BLaER1 treated with 17β-estradiol and CSF1 and Interleukin-3, amounts not matched to agents 10 nM and 100 nM (cell line): ENCODE results near the gene ISG15.

Experiments used
- H3K27ac ChIP-seq, 11 experiments: shearing (Covaris generic); formaldehyde crosslinking; 2 replicates each; pipeline ENCODE4 v1.8.1; 2022
- H3K27me3 ChIP-seq, 11 experiments: shearing (Covaris generic); formaldehyde crosslinking; 2 replicates each; pipeline ENCODE4 v1.8.1; 2022
- H3K36me3 ChIP-seq, 11 experiments: shearing (Covaris generic); formaldehyde crosslinking; 2 replicates each; pipeline ENCODE4 v1.8.1; 2022
- H3K4me1 ChIP-seq, 10 experiments: shearing (Covaris generic); formaldehyde crosslinking; 2 replicates each; pipeline ENCODE4 v1.8.1; 2022
- H3K4me2 ChIP-seq, 11 experiments: shearing (Covaris generic); formaldehyde crosslinking; 2 replicates each; pipeline ENCODE4 v1.8.1; 2022
- H3K4me3 ChIP-seq, 10 experiments: shearing (Covaris generic); formaldehyde crosslinking; 2 replicates each; pipeline ENCODE4 v1.8.1; 2022
- H3K9ac ChIP-seq, 11 experiments: shearing (Covaris generic); formaldehyde crosslinking; 2 replicates each; pipeline ENCODE4 v1.8.1; 2022
- H3K9me3 ChIP-seq, 11 experiments: shearing (Covaris generic); formaldehyde crosslinking; replicated peaks in 1 of 11; 2 replicates each; pipeline ENCODE4 v1.8.1; 2022
- H4K20me1 ChIP-seq, 11 experiments: shearing (Covaris generic); formaldehyde crosslinking; 2 replicates each; pipeline ENCODE4 v1.8.1; 2022
- Cebpa-rat ChIP-seq, 11 experiments: shearing (Covaris generic); IDR thresholded peaks; 2 replicates each; pipeline ENCODE4 v1.8.1; 2022

The ISG15 gene

DNA sequence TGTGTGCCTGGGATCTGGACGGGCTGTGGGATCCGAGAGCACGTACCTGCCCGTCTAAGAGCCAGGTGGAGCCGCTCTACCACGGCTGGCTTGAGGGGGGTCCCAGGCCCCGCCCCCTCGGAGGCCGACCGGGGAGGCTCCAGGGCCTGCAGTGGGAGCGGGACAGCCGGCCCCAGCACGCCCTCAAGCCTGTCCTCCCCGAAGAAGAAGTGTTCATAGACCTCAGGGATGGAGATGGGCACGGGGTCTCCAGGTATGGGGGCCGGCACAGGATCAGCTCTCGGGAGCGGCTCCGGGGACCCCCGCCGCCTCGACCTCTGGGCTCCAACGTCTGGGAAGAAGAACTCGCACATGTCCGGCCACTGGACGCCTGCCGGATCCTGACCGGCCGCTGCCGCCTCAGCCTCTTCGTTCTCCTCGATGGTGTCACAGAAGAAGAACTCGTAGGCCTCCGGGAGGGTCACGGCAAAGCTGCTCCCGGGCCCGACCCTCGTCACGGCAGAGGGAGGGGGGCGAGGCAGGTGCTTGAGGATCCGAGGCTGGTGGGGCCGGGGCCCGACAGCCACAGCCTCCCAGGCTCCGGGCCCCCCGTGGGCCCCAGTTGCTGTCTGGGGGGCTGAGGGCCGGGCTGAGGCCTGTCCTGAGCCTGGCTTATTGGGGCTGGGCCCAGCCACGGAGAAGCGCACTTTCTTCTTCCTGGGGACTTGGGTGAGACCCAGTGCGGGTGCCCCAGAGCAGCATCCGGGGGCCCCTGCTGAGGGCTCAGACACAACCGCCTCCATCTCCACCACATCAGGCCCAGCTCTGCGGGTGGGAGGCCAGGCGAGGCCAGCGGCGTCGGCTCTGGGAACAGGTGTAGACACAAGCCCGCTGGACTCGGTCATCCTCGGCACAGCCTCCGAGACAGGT lies 34.2 kb upstream of the ISG15 start:
- Histone ChIP-seq H3K9ac (no peak overlapping the region), H3K4me1 (peaks cover 4 to 25% (median 22%) of the 10 kb centered on the region in 10 experiments; a peak in 18 of 20 replicates), H3K27ac (no peak overlapping the region), H4K20me1 (peaks cover 0 to 33% (median 4%) of the 10 kb centered on the region in 11 experiments; a peak in 9 of 22 replicates), H3K27me3 (peaks cover 16 to 57% (median 29%) of the 10 kb centered on the region in 11 experiments; a peak in 19 of 22 replicates), H3K4me3 (no peak overlapping the region), H3K4me2 (no peak overlapping the region), H3K9me3 (0 out of 22 replicates have a peak, but pooled peaks cover 0 to 4% (median 0%) of the 10 kb centered on the region in 11 experiments), H3K36me3 (no peaks in the 10 kb centered on the region)
- no peak for TF ChIP-seq Cebpa-rat (IDR thresholded peaks at IDR 0.05)

DNA sequence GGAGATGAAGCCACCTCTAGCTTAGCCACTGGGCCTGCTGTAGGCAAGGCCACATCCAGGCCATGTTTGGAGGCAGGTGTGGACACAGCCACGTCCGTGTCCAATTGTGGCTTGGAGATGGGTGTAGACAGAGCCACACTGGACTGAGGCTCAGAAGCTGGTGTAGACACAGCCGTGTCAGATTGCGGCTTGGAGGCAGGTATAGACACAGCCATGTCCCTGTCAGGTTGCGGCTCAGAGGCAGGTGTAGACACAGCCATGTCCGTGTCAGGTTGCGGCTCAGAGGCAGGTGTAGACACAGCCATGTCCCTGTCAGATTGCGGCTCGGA lies 33.6 kb upstream of the ISG15 start:
- Histone ChIP-seq H3K9ac (no peak overlapping the region), H3K9me3 (0 out of 22 replicates have a peak, but pooled peaks cover 0 to 4% (median 0%) of the 10 kb centered on the region in 11 experiments), H3K4me2 (no peak overlapping the region), H3K4me1 (peaks cover 4 to 25% (median 22%) of the 10 kb centered on the region in 10 experiments; a peak in 18 of 20 replicates), H3K27me3 (peaks cover 15 to 56% (median 29%) of the 10 kb centered on the region in 11 experiments), H3K27ac (no peak overlapping the region), H3K36me3 (no peaks in the 10 kb centered on the region), H4K20me1 (peaks cover 0 to 33% (median 4%) of the 10 kb centered on the region in 11 experiments; a peak in 9 of 22 replicates), H3K4me3 (no peak overlapping the region)
- no peak for TF ChIP-seq Cebpa-rat (IDR thresholded peaks at IDR 0.05)

DNA sequence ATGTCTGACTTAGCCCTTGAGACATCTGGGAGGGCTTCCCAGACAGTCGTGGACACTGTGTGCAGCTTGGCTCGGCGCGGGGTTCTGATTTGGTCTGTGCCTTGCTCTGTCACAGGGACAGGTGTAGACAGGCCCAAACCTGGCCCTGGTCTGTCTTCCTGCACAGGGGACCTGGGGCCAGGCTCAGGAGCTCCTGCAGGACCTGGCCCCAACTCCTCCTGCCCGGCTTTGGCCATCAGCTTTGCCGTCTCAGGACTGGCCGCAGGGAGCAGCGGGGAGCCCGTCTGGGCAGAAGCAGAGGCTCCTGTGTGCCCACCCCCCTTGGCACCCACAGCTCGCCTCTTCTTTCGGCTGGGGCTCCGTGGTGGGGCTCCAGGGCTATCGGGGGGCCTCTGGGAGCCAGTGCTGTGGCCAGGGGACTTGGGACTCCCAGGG lies 33.1 kb upstream of the ISG15 start:
- 0 out of 22 replicates have a peak, but pooled peaks cover 0 to 4% (median 0%) of the 10 kb centered on the region in 11 experiments for H3K9me3 ChIP-seq
- H3K4me2 ChIP-seq: no peak overlapping the region
- no peak overlapping the region for H3K4me3 ChIP-seq
- no peak overlapping the region for H3K9ac ChIP-seq
- H3K36me3 ChIP-seq: no peaks in the 10 kb centered on the region
- H3K27ac ChIP-seq: no peak overlapping the region
- H3K4me1 ChIP-seq: peaks cover 4 to 25% (median 22%) of the 10 kb centered on the region in 10 experiments; a peak in 18 of 20 replicates
- no peak for TF ChIP-seq Cebpa-rat (IDR thresholded peaks at IDR 0.05)
- peaks cover 0 to 31% (median 4%) of the 10 kb centered on the region in 11 experiments; a peak in 9 of 22 replicates for H4K20me1 ChIP-seq
- peaks cover 14 to 56% (median 29%) of the 10 kb centered on the region in 11 experiments for H3K27me3 ChIP-seq

DNA sequence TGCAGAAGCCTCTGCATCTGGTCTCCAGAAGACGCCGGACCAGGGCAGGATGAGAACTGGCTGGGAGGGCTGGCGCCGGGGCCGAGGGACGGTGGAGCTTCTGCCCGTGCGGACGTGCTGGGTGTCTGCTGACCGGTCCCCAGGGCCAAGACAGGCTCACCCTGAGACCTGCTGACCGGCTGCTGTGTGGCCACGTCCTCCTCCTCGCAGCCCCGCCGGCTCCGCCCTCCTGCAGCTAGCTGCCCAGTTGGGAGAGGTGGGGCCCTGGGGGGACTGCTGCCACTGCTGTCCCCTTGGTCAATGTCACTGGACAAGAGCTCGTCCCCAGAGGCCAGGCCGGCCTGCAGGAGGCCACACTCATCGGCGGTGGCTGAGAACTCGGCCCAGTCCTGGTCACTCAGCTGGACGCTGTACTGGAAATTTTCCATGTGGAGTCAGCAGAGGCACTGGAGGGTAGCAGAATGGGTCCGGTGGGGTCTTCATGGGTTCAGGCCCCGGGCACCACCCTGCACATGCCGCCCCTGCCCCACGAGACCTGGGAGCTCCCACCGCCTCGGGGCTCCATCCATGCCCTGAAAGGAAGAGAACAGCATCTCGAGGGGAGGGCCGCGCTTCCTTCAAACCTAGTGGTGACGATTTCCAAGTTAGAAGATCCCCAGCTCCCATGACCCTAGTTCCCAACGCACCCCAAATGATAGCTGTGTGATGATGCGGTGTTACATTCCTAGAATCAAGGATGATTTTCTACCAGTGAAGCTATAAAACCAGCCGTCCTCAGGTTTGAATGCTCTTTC lies 32.5 kb upstream of the ISG15 start:
- peaks cover 14 to 56% (median 29%) of the 10 kb centered on the region in 11 experiments for H3K27me3 ChIP-seq
- no peak overlapping the region for H3K4me2 ChIP-seq
- 0 out of 22 replicates have a peak, but pooled peaks cover 0 to 4% (median 0%) of the 10 kb centered on the region in 11 experiments for H3K9me3 ChIP-seq
- H4K20me1 ChIP-seq: peaks cover 0 to 25% (median 0%) of the 10 kb centered on the region in 11 experiments; a peak in 7 of 22 replicates
- peaks cover 4 to 20% (median 17%) of the 10 kb centered on the region in 10 experiments; a peak in 18 of 20 replicates for H3K4me1 ChIP-seq
- no peaks in the 10 kb centered on the region for H3K36me3 ChIP-seq
- H3K4me3 ChIP-seq: no peak overlapping the region
- TF ChIP-seq Cebpa-rat (IDR thresholded peaks at IDR 0.05): no peak
- no peak overlapping the region for H3K27ac ChIP-seq
- no peak overlapping the region for H3K9ac ChIP-seq

DNA sequence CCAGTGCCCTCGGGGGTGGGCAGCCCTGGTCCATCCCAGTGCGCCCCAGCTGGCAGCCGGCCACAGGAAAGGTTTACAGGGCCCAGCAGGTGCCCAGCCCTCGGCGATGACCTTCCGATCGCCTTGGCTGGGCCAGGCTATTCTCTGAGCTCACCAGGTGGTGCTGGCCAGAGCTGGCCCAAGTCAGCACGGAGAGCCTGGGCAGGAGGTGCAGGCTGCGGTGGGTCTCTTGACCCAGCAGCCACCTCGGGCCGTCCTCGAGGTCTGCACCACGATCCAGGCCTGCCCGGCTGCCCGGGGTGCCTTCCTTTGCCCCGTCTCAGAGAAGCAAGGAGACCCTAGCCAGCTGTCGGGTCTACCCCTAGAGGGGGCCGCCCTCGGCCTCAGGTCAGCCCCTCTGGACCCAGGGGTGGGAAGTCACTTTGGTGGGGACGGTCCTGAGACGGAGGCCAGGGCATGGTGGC lies 31.8 kb upstream of the ISG15 start:
- H3K9me3 ChIP-seq: 0 out of 22 replicates have a peak, but pooled peaks cover 0 to 4% (median 0%) of the 10 kb centered on the region in 11 experiments
- peak overlapping the region in 8 of 11 experiments; percentile 24 to 60 (median 51); a peak in 15 of 22 replicates for H3K4me2 ChIP-seq
- peaks cover 0 to 22% (median 0%) of the 10 kb centered on the region in 11 experiments; a peak in 4 of 22 replicates for H4K20me1 ChIP-seq
- TF ChIP-seq Cebpa-rat (IDR thresholded peaks at IDR 0.05): no peak
- no peaks in the 10 kb centered on the region for H3K36me3 ChIP-seq
- no peak overlapping the region for H3K4me3 ChIP-seq
- peaks cover 0 to 14% (median 11%) of the 10 kb centered on the region in 10 experiments; a peak in 12 of 20 replicates for H3K4me1 ChIP-seq
- peak overlapping the region in 1 of 11 experiments; percentile 35; a peak in 1 of 22 replicates for H3K9ac ChIP-seq
- peaks cover 17 to 60% (median 29%) of the 10 kb centered on the region in 11 experiments for H3K27me3 ChIP-seq
- no peak overlapping the region for H3K27ac ChIP-seq

DNA sequence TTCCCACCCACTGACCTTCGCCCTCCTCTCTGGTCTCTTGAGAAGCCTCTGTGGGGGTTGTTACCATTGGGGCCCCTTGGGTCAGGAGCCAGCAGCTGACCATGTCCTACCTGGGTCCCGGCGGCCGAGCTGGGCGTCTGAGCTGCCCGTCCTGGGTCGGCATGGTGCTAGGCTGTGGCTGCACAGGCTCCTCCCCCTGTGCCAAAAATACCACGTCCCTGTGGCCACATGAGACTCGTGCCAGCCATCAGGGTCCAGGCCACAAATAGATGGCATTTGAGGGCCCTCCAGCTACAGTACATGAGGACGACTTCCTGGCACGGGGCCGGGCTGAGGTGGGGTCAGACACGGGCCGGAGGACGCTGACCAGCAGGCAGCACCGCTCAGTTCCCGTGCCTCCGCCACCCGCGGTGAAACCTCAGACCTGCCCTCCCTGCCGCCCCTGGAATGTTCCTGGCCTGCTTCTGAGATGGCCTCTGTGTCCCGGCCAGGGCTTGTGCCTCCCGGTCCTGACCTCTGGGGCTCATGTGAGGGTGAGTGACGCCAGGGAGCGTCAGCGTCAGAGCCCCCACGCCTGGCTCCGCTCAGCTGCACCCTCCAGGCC lies 31.2 kb upstream of the ISG15 start, which contains the start of gene PERM1:
PERM1 (minus strand) TSS at position 139 of the 604 bp plus-strand sequence. CDS start 1,064 bp downstream, outside the sequence.
- H3K4me1 ChIP-seq: peaks cover 0 to 14% (median 11%) of the 10 kb centered on the region in 10 experiments; a peak in 12 of 20 replicates
- H3K27ac ChIP-seq: no peak within 1 kb of the TSS
- peaks cover 0 to 22% (median 0%) of the 10 kb centered on the region in 11 experiments; a peak in 4 of 22 replicates for H4K20me1 ChIP-seq
- peak within 1 kb of the TSS in 8 of 11 experiments; percentile 24 to 60 (median 51); a peak in 15 of 22 replicates for H3K4me2 ChIP-seq
- no peak for TF ChIP-seq Cebpa-rat (IDR thresholded peaks at IDR 0.05)
- no peak within 1 kb of the TSS for H3K4me3 ChIP-seq
- 0 out of 22 replicates have a peak, but pooled peaks cover 0 to 4% (median 0%) of the 10 kb centered on the region in 11 experiments for H3K9me3 ChIP-seq
- H3K27me3 ChIP-seq: peaks cover 17 to 61% (median 30%) of the 10 kb centered on the region in 11 experiments
- no peaks in the 10 kb centered on the region for H3K36me3 ChIP-seq
- peak within 1 kb of the TSS in 3 of 11 experiments; percentile 10 to 35 (median 15); a peak in 3 of 22 replicates for H3K9ac ChIP-seq

DNA sequence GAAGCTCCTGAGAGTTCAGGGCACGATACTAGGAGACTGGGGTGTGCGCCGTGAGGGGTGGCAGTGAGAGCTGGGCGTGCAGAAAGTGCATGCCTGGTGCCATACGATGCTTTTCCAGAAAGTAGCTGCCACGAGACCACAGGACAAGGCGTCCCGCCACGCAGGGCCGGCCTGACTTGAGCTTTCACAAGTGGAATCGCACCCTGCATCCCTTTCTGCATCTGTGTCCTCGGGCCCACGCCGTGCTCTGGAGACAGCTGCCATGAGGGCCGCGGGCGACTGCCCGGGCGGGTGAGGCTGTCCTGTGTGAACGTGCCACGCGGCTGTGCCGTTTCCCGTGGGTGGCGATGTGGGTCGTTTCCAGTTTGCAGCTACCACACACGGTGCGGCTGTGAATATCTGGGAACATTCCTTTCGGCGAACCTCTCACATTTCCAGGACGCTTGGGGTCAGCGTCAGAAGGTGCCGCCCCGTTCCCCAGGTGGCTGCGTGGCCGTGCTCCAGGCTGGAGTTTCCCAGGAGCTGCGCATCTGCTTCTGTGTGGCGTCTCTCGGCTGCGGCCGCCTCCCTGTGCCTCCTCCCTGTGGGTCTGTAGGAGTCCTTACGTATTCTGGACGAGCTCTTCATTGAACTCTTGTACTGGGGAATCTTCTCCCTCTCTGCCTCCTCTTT lies 30.4 kb upstream of the ISG15 start:
- 0 out of 22 replicates have a peak, but pooled peaks cover 0 to 4% (median 0%) of the 10 kb centered on the region in 11 experiments for H3K9me3 ChIP-seq
- H3K27me3 ChIP-seq: peaks cover 17 to 61% (median 30%) of the 10 kb centered on the region in 11 experiments
- no peak for TF ChIP-seq Cebpa-rat (IDR thresholded peaks at IDR 0.05)
- H3K36me3 ChIP-seq: no peaks in the 10 kb centered on the region
- H3K9ac ChIP-seq: no peak overlapping the region
- peak overlapping the region in 1 of 11 experiments; percentile 25; a peak in 1 of 22 replicates for H3K4me2 ChIP-seq
- peaks cover 0 to 14% (median 11%) of the 10 kb centered on the region in 10 experiments; a peak in 12 of 20 replicates for H3K4me1 ChIP-seq
- no peak overlapping the region for H3K4me3 ChIP-seq
- no peak overlapping the region for H3K27ac ChIP-seq
- H4K20me1 ChIP-seq: peaks cover 0 to 22% (median 0%) of the 10 kb centered on the region in 11 experiments; a peak in 4 of 22 replicates
